SJSA1 (cell line): ENCODE results near the gene DIP2B. TPM values are rescaled to one million over a fixed set of nuclear protein-coding genes. Genes with fewer than 3 reads are reported as not detected.

Source experiments
- DNase-seq, 2 experiments: peaks; one replicate each; pipeline ENCODE4 v3.0.0-alpha.2; 2015 to 2020; ENCODE audit warnings: low spot score in 2 of 2, low read depth in 1 of 2
- H3K27ac ChIP-seq: fragments of 250-450 bp; sonication (Bioruptor Pico); 2 replicates; pipeline ENCODE4 v1.5.1; 2020; ENCODE audit warnings: mild to moderate bottlenecking, moderate library complexity
- H3K27me3 ChIP-seq: fragments of 250-450 bp; sonication (Bioruptor Pico); replicated peaks from 2 replicates; pipeline ENCODE4 v1.5.1; 2020; ENCODE audit warnings: mild to moderate bottlenecking, moderate library complexity
- H3K36me3 ChIP-seq: fragments of 250-450 bp; sonication (Bioruptor Pico); 2 replicates; pipeline ENCODE4 v1.5.1; 2020; ENCODE audit warnings: mild to moderate bottlenecking
- H3K4me1 ChIP-seq: fragments of 250-450 bp; sonication (Bioruptor Pico); replicated peaks from 2 replicates; pipeline ENCODE4 v1.6.1; 2021; ENCODE audit warnings: mild to moderate bottlenecking
- H3K4me3 ChIP-seq: fragments of 250-450 bp; sonication (Bioruptor Pico); 2 replicates; pipeline ENCODE4 v1.5.1; 2020; ENCODE audit warnings: mild to moderate bottlenecking
- H3K9me3 ChIP-seq: fragments of 250-450 bp; sonication (Bioruptor Pico); replicated peaks from 2 replicates; pipeline ENCODE4 v1.5.1; 2020; ENCODE audit warnings: mild to moderate bottlenecking
- total RNA-seq: library from RNA; depleted of rRNA; stranded (reverse); fragments of >200 nt; shearing (Covaris generic); gene quantifications from 2 replicates; pipeline ENCODE4 v1.2.3, GENCODE V29; 2014

The DIP2B gene
- total RNA-seq, 1 experiment from 2014 or later, result 32.1 TPM

- Histone ChIP-seq H3K4me3 (no peak overlapping the region), H3K4me1 (peaks cover 45% of the 10 kb centered on the region), H3K36me3 (peaks cover 19% of the 10 kb centered on the region), H3K9me3 (no peaks in the 10 kb centered on the region), H3K27me3 (no peaks in the 10 kb centered on the region), H3K27ac (no peak overlapping the region)
- no peak for DNase-seq
Measured at GRCh38 chr12:50625029-50625925, 120.5 kb downstream of the DIP2B start.

- Histone ChIP-seq H3K9me3 (no peaks in the 10 kb centered on the region), H3K36me3 (peaks cover 19% of the 10 kb centered on the region), H3K27ac (no peak overlapping the region), H3K4me3 (no peak overlapping the region), H3K4me1 (peaks cover 38% of the 10 kb centered on the region), H3K27me3 (no peaks in the 10 kb centered on the region)
- DNase-seq, result peak in 1 of 2 experiments; percentile 20
Measured at GRCh38 chr12:50626026-50626425, 121.2 kb downstream of the DIP2B start.

- H3K36me3 ChIP-seq, result peaks cover 19% of the 10 kb centered on the region
- DNase-seq, result no peak
- H3K27ac ChIP-seq, result no peak overlapping the region
- H3K9me3 ChIP-seq, result no peaks in the 10 kb centered on the region
- H3K4me3 ChIP-seq, result no peak overlapping the region
- H3K27me3 ChIP-seq, result no peaks in the 10 kb centered on the region
- peaks cover 23% of the 10 kb centered on the region for H3K4me1 ChIP-seq
Measured at GRCh38 chr12:50627491-50627890, 122.7 kb downstream of the DIP2B start.

GRCh38 chr12:50628394-50628793 lies 123.6 kb downstream of the DIP2B start:
- no peak for DNase-seq
- H3K27me3 ChIP-seq, result no peaks in the 10 kb centered on the region
- H3K9me3 ChIP-seq, result no peaks in the 10 kb centered on the region
- H3K27ac ChIP-seq, result no peak overlapping the region
- H3K4me1 ChIP-seq, result peaks cover 26% of the 10 kb centered on the region
- peaks cover 22% of the 10 kb centered on the region for H3K36me3 ChIP-seq
- no peak overlapping the region for H3K4me3 ChIP-seq

GRCh38 chr12:50633955-50634354 lies 129.2 kb downstream of the DIP2B start:
- peaks cover 10% of the 10 kb centered on the region; the same call in 1 of the 2 replicates for H3K36me3 ChIP-seq
- no peaks in the 10 kb centered on the region for H3K27me3 ChIP-seq
- no peak overlapping the region for H3K4me3 ChIP-seq
- peak overlapping the region; percentile 44 for H3K27ac ChIP-seq
- H3K9me3 ChIP-seq, result no peaks in the 10 kb centered on the region
- peaks cover 38% of the 10 kb centered on the region for H3K4me1 ChIP-seq
- DNase-seq, result peak; percentile 72 to 82

- Histone ChIP-seq H3K4me3 (no peak overlapping the region), H3K4me1 (peaks cover 38% of the 10 kb centered on the region), H3K36me3 (peaks cover 6% of the 10 kb centered on the region; the same call in 1 of the 2 replicates), H3K27me3 (no peaks in the 10 kb centered on the region), H3K9me3 (no peaks in the 10 kb centered on the region), H3K27ac (peak overlapping the region; percentile 44)
- no peak for DNase-seq
Measured at GRCh38 chr12:50634379-50634778, 129.6 kb downstream of the DIP2B start.

GRCh38 chr12:50635364-50635763 lies 130.6 kb downstream of the DIP2B start:
- H3K36me3 ChIP-seq, result peaks cover 3% of the 10 kb centered on the region; the same call in 1 of the 2 replicates
- no peak for DNase-seq
- no peak overlapping the region for H3K4me3 ChIP-seq
- H3K27me3 ChIP-seq, result no peaks in the 10 kb centered on the region
- H3K27ac ChIP-seq, result no peak overlapping the region
- no peaks in the 10 kb centered on the region for H3K9me3 ChIP-seq
- peaks cover 38% of the 10 kb centered on the region for H3K4me1 ChIP-seq

- peaks cover 38% of the 10 kb centered on the region for H3K4me1 ChIP-seq
- H3K27ac ChIP-seq, result no peak overlapping the region
- H3K9me3 ChIP-seq, result no peaks in the 10 kb centered on the region
- H3K4me3 ChIP-seq, result no peak overlapping the region
- no peaks in the 10 kb centered on the region for H3K27me3 ChIP-seq
- H3K36me3 ChIP-seq, result peaks cover 3% of the 10 kb centered on the region; the same call in 1 of the 2 replicates
- DNase-seq, result no peak
Measured at GRCh38 chr12:50635857-50636256, 131.1 kb downstream of the DIP2B start.

GRCh38 chr12:50636505-50636904 lies 131.7 kb downstream of the DIP2B start:
- peaks cover 3% of the 10 kb centered on the region; the same call in 1 of the 2 replicates for H3K36me3 ChIP-seq
- no peak overlapping the region for H3K27ac ChIP-seq
- no peaks in the 10 kb centered on the region for H3K27me3 ChIP-seq
- H3K9me3 ChIP-seq, result no peaks in the 10 kb centered on the region
- H3K4me3 ChIP-seq, result no peak overlapping the region
- no peak for DNase-seq
- peaks cover 41% of the 10 kb centered on the region for H3K4me1 ChIP-seq

- no peak overlapping the region for H3K27ac ChIP-seq
- peaks cover 53% of the 10 kb centered on the region for H3K4me1 ChIP-seq
- no peaks in the 10 kb centered on the region for H3K27me3 ChIP-seq
- no peaks in the 10 kb centered on the region for H3K9me3 ChIP-seq
- peak in 1 of 2 experiments; percentile 47 for DNase-seq
- H3K4me3 ChIP-seq, result no peak overlapping the region
- peaks cover 3% of the 10 kb centered on the region; the same call in 1 of the 2 replicates for H3K36me3 ChIP-seq
Measured at GRCh38 chr12:50637870-50638481, 133.2 kb downstream of the DIP2B start.

GRCh38 chr12:50638482-50638880 lies 133.7 kb downstream of the DIP2B start:
- no peak for DNase-seq
- Histone ChIP-seq H3K36me3 (0 out of 2 replicates have a peak, but pooled peaks cover 3% of the 10 kb centered on the region), H3K9me3 (no peaks in the 10 kb centered on the region), H3K27me3 (no peaks in the 10 kb centered on the region), H3K4me1 (peaks cover 48% of the 10 kb centered on the region), H3K4me3 (no peak overlapping the region), H3K27ac (no peak overlapping the region)

GRCh38 chr12:50639721-50640120 lies 134.9 kb downstream of the DIP2B start:
- no peaks in the 10 kb centered on the region for H3K9me3 ChIP-seq
- no peak overlapping the region for H3K27ac ChIP-seq
- H3K27me3 ChIP-seq, result no peaks in the 10 kb centered on the region
- peaks cover 36% of the 10 kb centered on the region for H3K4me1 ChIP-seq
- no peak for DNase-seq
- no peak overlapping the region for H3K4me3 ChIP-seq
- peaks cover 7% of the 10 kb centered on the region; the same call in 1 of the 2 replicates for H3K36me3 ChIP-seq

- Histone ChIP-seq H3K27ac (no peak overlapping the region), H3K36me3 (peaks cover 7% of the 10 kb centered on the region; the same call in 1 of the 2 replicates), H3K9me3 (no peaks in the 10 kb centered on the region), H3K4me1 (peaks cover 29% of the 10 kb centered on the region), H3K4me3 (no peak overlapping the region), H3K27me3 (no peaks in the 10 kb centered on the region)
- no peak for DNase-seq
Measured at GRCh38 chr12:50640321-50640939, 135.6 kb downstream of the DIP2B start.
